NCI-H1436 (cell line): Measurements from ENCODE around the gene FGF14.

Experiments used
- DNase-seq: peaks from one replicate; lab custom pipeline; 2025; lab: John Stamatoyannopoulos, UW

The FGF14 gene

GRCh38 chr13:101792189-101792588, 609.7 kb downstream of the FGF14 start:
- DNase-seq, result no peak

- peak; percentile 59 for DNase-seq
Measured at GRCh38 chr13:101785858-101786257, 616.0 kb downstream of the FGF14 start.

GRCh38 chr13:101784313-101784712, 617.5 kb downstream of the FGF14 start:
- DNase-seq, result no peak

GRCh38 chr13:101783554-101783953, 618.3 kb downstream of the FGF14 start:
- DNase-seq, result no peak

GRCh38 chr13:101780211-101780610, 621.6 kb downstream of the FGF14 start:
- no peak for DNase-seq

GRCh38 chr13:101779147-101779546, 622.7 kb downstream of the FGF14 start:
- DNase-seq, result no peak

GRCh38 chr13:101775267-101775666, 626.6 kb downstream of the FGF14 start:
- no peak for DNase-seq

GRCh38 chr13:101774393-101774792, 627.5 kb downstream of the FGF14 start:
- no peak for DNase-seq

GRCh38 chr13:101773062-101773461, 628.8 kb downstream of the FGF14 start:
- DNase-seq, result no peak

- peak; percentile 82 for DNase-seq
Measured at GRCh38 chr13:101767131-101767530, 634.7 kb downstream of the FGF14 start.

- no peak for DNase-seq
Measured at GRCh38 chr13:101763191-101763590, 638.7 kb downstream of the FGF14 start.

GRCh38 chr13:101757446-101758039, 644.3 kb downstream of the FGF14 start:
- peak; percentile 57 for DNase-seq

GRCh38 chr13:101755228-101755887, 646.5 kb downstream of the FGF14 start:
- no peak for DNase-seq

GRCh38 chr13:101752432-101752831, 649.4 kb downstream of the FGF14 start:
- no peak for DNase-seq

- DNase-seq, result peak; percentile 79
Measured at GRCh38 chr13:101751488-101751887, 650.4 kb downstream of the FGF14 start.

GRCh38 chr13:101749584-101749983, 652.3 kb downstream of the FGF14 start:
- no peak for DNase-seq

- DNase-seq, result peak; percentile 9
Measured at GRCh38 chr13:101747039-101747438, 654.8 kb downstream of the FGF14 start.

- no peak for DNase-seq
Measured at GRCh38 chr13:101746513-101746912, 655.3 kb downstream of the FGF14 start.

- no peak for DNase-seq
Measured at GRCh38 chr13:101739382-101740178, 662.3 kb downstream of the FGF14 start.

GRCh38 chr13:101738336-101738735, 663.5 kb downstream of the FGF14 start:
- DNase-seq, result no peak

- no peak for DNase-seq
Measured at GRCh38 chr13:101736566-101736965, 665.3 kb downstream of the FGF14 start.

- no peak for DNase-seq
Measured at GRCh38 chr13:101730420-101731000, 671.3 kb downstream of the FGF14 start.

GRCh38 chr13:101728615-101729014, 673.2 kb downstream of the FGF14 start:
- no peak for DNase-seq
